CD4-positive, alpha-beta T cell (primary cell): ENCODE data around the gene MOCS2. TPM values are rescaled to one million over a fixed set of nuclear protein-coding genes. Genes with fewer than 3 reads are reported as not detected.

Experiments
- ATAC-seq: fragments of 200-7000 bp; cut with Tn5 transposase; one replicate; pipeline ENCODE4 v1.10.0; 2022; ENCODE audit warnings: mild to moderate bottlenecking; ENCODE audit not compliant: poor library complexity
- CTCF ChIA-PET: fragments of 350-600 bp; sonication (Branson Sonifier 250); formaldehyde crosslinking; loops from one replicate; lab custom pipeline; 2021; ENCODE audit warnings: antibody characterized with exemption, inconsistent platforms; lab: Charles Lee
- POLR2A ChIA-PET: fragments of 350-600 bp; sonication (Branson Sonifier 250); formaldehyde crosslinking; loops from one replicate; lab custom pipeline; 2021; ENCODE audit warnings: antibody characterized with exemption, inconsistent platforms; lab: Charles Lee
- DNase-seq, 14 experiments: peaks; one replicate each; pipeline ENCODE4 v3.0.0-alpha.2; 2013 to 2020; ENCODE audit warnings: mixed read lengths in 2 of 14
- H3K27ac ChIP-seq, 2 donors: one replicate each; pipeline versions ENCODE4 v1.5.1 to v1.7.0; 2013; ENCODE audit warnings: low read length in 2 of 2, low read depth in 1 of 2, mild to moderate bottlenecking in 1 of 2
- H3K27me3 ChIP-seq, 2 experiments: 1 replicate in 1 of 2; 2 replicates in 1 of 2; pipeline versions ENCODE4 v1.6.1 to v1.7.0; 2013; ENCODE audit warnings: low read length in 2 of 2, control low read depth in 1 of 2, mild to moderate bottlenecking in 1 of 2, moderate library complexity in 1 of 2; ENCODE audit not compliant: insufficient read depth in 2 of 2, control insufficient read depth in 1 of 2
- H3K36me3 ChIP-seq: one replicate; pipeline ENCODE4 v1.6.1; 2013; ENCODE audit warnings: low read length, control low read depth; ENCODE audit not compliant: insufficient read depth
- H3K4me1 ChIP-seq: one replicate; pipeline ENCODE4 v1.6.1; 2013; ENCODE audit warnings: low read length, control low read depth; ENCODE audit not compliant: insufficient read depth
- H3K4me3 ChIP-seq: one replicate; pipeline ENCODE4 v1.5.1; 2013; ENCODE audit warnings: mild to moderate bottlenecking, low read length, moderate library complexity
- H3K9me3 ChIP-seq, 2 experiments: 1 replicate in 1 of 2; 2 replicates in 1 of 2; pipeline versions ENCODE4 v1.6.1 to v1.7.0; 2013; ENCODE audit warnings: low read length in 2 of 2, mild to moderate bottlenecking in 2 of 2, control low read depth in 1 of 2, moderate library complexity in 1 of 2; ENCODE audit not compliant: control insufficient read depth in 1 of 2, insufficient read depth in 1 of 2
- H3K27ac Mint-ChIP-seq: one replicate; pipeline ENCODE4 v1.8.0; 2020; ENCODE audit warnings: mixed read lengths
- H3K27me3 Mint-ChIP-seq: one replicate; pipeline ENCODE4 v1.8.0; 2021; ENCODE audit warnings: mixed read lengths
- H3K36me3 Mint-ChIP-seq: one replicate; pipeline ENCODE4 v1.8.0; 2021; ENCODE audit warnings: low read depth, mixed read lengths
- H3K4me1 Mint-ChIP-seq: one replicate; pipeline ENCODE4 v1.8.0; 2021; ENCODE audit warnings: low read depth, mixed read lengths
- H3K4me3 Mint-ChIP-seq: one replicate; pipeline ENCODE4 v1.8.0; 2020; ENCODE audit warnings: mild to moderate bottlenecking, mixed read lengths
- H3K9me3 Mint-ChIP-seq: one replicate; pipeline ENCODE4 v1.8.0; 2020; ENCODE audit warnings: mixed read lengths
- CTCF ChIP-seq: fragments of 200-600 bp; IDR thresholded peaks from one replicate; pipeline ENCODE4 v1.8.0; 2022; ENCODE audit warnings: antibody characterized with exemption, mild to moderate bottlenecking
- intact Hi-C, 2 experiments: fragments of 100-400 bp; cut with DNase I in 1 of 2; cut with micrococcal nuclease in 1 of 2; formaldehyde crosslinking; loops; one replicate each; pipeline versions ENCODE4 v1.15.1 to v1.9.0; 2023 to 2025; cut with DNase I, micrococcal nuclease
- total RNA-seq, 174 experiments: library from RNA in 2 of 174; stranded (reverse) in 2 of 174; gene quantifications; one replicate each; pipeline ENCODE4 v1.2.3 and lab custom pipeline; 2021 to 2026

The MOCS2 gene
- total RNA-seq, 2 experiments from 2014 or later: 19.5 to 20.4 TPM

- H3K27ac Mint-ChIP-seq: no peak overlapping the region
- Histone ChIP-seq H3K4me3 (no peak overlapping the region), H3K27ac (no peak overlapping the region), H3K4me1 (no peaks in the 10 kb centered on the region), H3K27me3 (no peaks in the 10 kb centered on the region), H3K9me3 (no peaks in the 10 kb centered on the region), H3K36me3 (no peaks in the 10 kb centered on the region)
- no peaks in the 10 kb centered on the region for H3K36me3 Mint-ChIP-seq
- ChIA-PET CTCF (no interaction called here), POLR2A (no interaction called here)
- peaks cover 2% of the 10 kb centered on the region for H3K27me3 Mint-ChIP-seq
- H3K4me3 Mint-ChIP-seq: no peak overlapping the region
- H3K9me3 Mint-ChIP-seq: no peaks in the 10 kb centered on the region
- DNase-seq (no peak), ATAC-seq (no peak)
- no peak for TF ChIP-seq CTCF
- H3K4me1 Mint-ChIP-seq: no peaks in the 10 kb centered on the region
- intact Hi-C loops: no loop called here
Observed at GRCh38 chr5:53071738-53072137, 37.8 kb downstream of the MOCS2 start.

- H3K27me3 ChIP-seq: no peaks in the 10 kb centered on the region
- ATAC-seq (no peak), DNase-seq (no peak)
- H3K36me3 ChIP-seq: no peaks in the 10 kb centered on the region
- no peak overlapping the region for H3K4me3 ChIP-seq
- POLR2A ChIA-PET: no interaction called here
- H3K27ac ChIP-seq: no peak overlapping the region
- no peaks in the 10 kb centered on the region for H3K9me3 Mint-ChIP-seq
- no peaks in the 10 kb centered on the region for H3K9me3 ChIP-seq
- H3K27me3 Mint-ChIP-seq: no peaks in the 10 kb centered on the region
- no peaks in the 10 kb centered on the region for H3K36me3 Mint-ChIP-seq
- H3K4me1 ChIP-seq: no peaks in the 10 kb centered on the region
- CTCF ChIA-PET: no interaction called here
- no peak for TF ChIP-seq CTCF
- intact Hi-C loops: no loop called here
- H3K4me3 Mint-ChIP-seq: no peak overlapping the region
- H3K27ac Mint-ChIP-seq: no peak overlapping the region
- no peaks in the 10 kb centered on the region for H3K4me1 Mint-ChIP-seq
Observed at GRCh38 chr5:53071298-53071697, 38.3 kb downstream of the MOCS2 start.

- no peaks in the 10 kb centered on the region for H3K4me1 Mint-ChIP-seq
- H3K4me1 ChIP-seq: no peaks in the 10 kb centered on the region
- no peaks in the 10 kb centered on the region for H3K9me3 ChIP-seq
- peak; percentile 34 for ATAC-seq
- H3K36me3 ChIP-seq: no peaks in the 10 kb centered on the region
- no peaks in the 10 kb centered on the region for H3K27me3 ChIP-seq
- intact Hi-C loops: no loop called here
- no peaks in the 10 kb centered on the region for H3K36me3 Mint-ChIP-seq
- no peak for TF ChIP-seq CTCF
- peak in 4 of 14 experiments; percentile 1 to 15 (median 10) for DNase-seq
- ChIA-PET POLR2A (no interaction called here), CTCF (no interaction called here)
- no peaks in the 10 kb centered on the region for H3K9me3 Mint-ChIP-seq
- no peak overlapping the region for H3K27ac ChIP-seq
- no peak overlapping the region for H3K27ac Mint-ChIP-seq
- no peak overlapping the region for H3K4me3 Mint-ChIP-seq
- H3K4me3 ChIP-seq: no peak overlapping the region
- no peaks in the 10 kb centered on the region for H3K27me3 Mint-ChIP-seq
Observed at GRCh38 chr5:53069626-53070025, 39.9 kb downstream of the MOCS2 start.
